Keratinocyte (primary cell): ENCODE data around the gene CCDC201. TPM values are rescaled to one million over a fixed set of nuclear protein-coding genes. Genes with fewer than 3 reads are reported as not detected.

Experiments used
- DNase-seq: peaks from one replicate; pipeline ENCODE4 v3.0.0-alpha.2; 2011; ENCODE audit warnings: low read depth, missing footprints, low spot score
- FAIRE-seq: peaks from 2 replicates; lab custom pipeline; 2011; peaks lifted over from hg19 to GRCh38; lab: Jason Lieb, UNC
- H2AFZ ChIP-seq: 2 replicates; pipeline ENCODE4 v1.6.0; 2012; ENCODE audit warnings: low read length, control low read depth, inconsistent platforms; ENCODE audit not compliant: control insufficient read depth
- H3K27ac ChIP-seq: 2 replicates; pipeline ENCODE4 v1.5.1; 2011; ENCODE audit warnings: low read length; ENCODE audit not compliant: control insufficient read depth, insufficient read depth
- H3K27me3 ChIP-seq: 3 replicates; pipeline ENCODE4 v1.6.0; 2011; ENCODE audit warnings: low read length; ENCODE audit not compliant: control insufficient read depth, insufficient read depth; ENCODE audit errors: extremely low read depth
- H3K36me3 ChIP-seq, 2 experiments: 2 replicates in 1 of 2; 3 replicates in 1 of 2; pipeline ENCODE4 v1.5.1; 2011; ENCODE audit warnings: low read length in 2 of 2, mild to moderate bottlenecking in 1 of 2; ENCODE audit not compliant: control insufficient read depth in 2 of 2, insufficient read depth in 2 of 2; ENCODE audit errors: extremely low read depth in 1 of 2
- H3K4me1 ChIP-seq: 3 replicates; pipeline ENCODE4 v1.5.1; 2011; ENCODE audit warnings: low read length; ENCODE audit not compliant: control insufficient read depth, insufficient read depth; ENCODE audit errors: extremely low read depth
- H3K4me2 ChIP-seq: 3 replicates; pipeline ENCODE4 v1.6.0; 2011; ENCODE audit warnings: low read depth, low read length; ENCODE audit not compliant: control insufficient read depth, insufficient read depth; ENCODE audit errors: extremely low read depth
- H3K4me3 ChIP-seq, 3 experiments: fragments of 200-600 bp in 1 of 3; sonication (generic) in 1 of 3; 2 replicates in 2 of 3; 3 replicates in 1 of 3; pipeline ENCODE4 v1.5.1; 2011 to 2016; ENCODE audit warnings: low read length in 3 of 3, mild to moderate bottlenecking in 3 of 3, control low read depth in 2 of 3, inconsistent platforms in 1 of 3, low read depth in 1 of 3, mixed read lengths in 1 of 3, mixed run types in 1 of 3, moderate library complexity in 1 of 3; ENCODE audit not compliant: control insufficient read depth in 2 of 3, insufficient read depth in 2 of 3; ENCODE audit errors: extremely low read depth in 1 of 3
- H3K79me2 ChIP-seq: 2 replicates; pipeline ENCODE4 v1.6.0; 2012; ENCODE audit warnings: low read length; ENCODE audit not compliant: control insufficient read depth, insufficient read depth
- H3K9ac ChIP-seq: 3 replicates; pipeline ENCODE4 v1.6.0; 2011; ENCODE audit warnings: low read length; ENCODE audit not compliant: control insufficient read depth, insufficient read depth; ENCODE audit errors: extremely low read depth
- H3K9me1 ChIP-seq: 3 replicates; pipeline ENCODE4 v1.6.0; 2011; ENCODE audit warnings: low read length; ENCODE audit not compliant: control insufficient read depth, insufficient read depth; ENCODE audit errors: extremely low read depth
- H3K9me3 ChIP-seq: 2 replicates; pipeline ENCODE4 v1.5.1; 2012; ENCODE audit warnings: low read depth, low read length; ENCODE audit not compliant: control insufficient read depth
- H4K20me1 ChIP-seq: 3 replicates; pipeline ENCODE4 v1.6.0; 2011; ENCODE audit warnings: low read length; ENCODE audit not compliant: control insufficient read depth, insufficient read depth; ENCODE audit errors: extremely low read depth
- CTCF ChIP-seq, 3 experiments: IDR thresholded peaks in 1 of 3; conservative IDR thresholded peaks in 1 of 3; optimal IDR thresholded peaks in 1 of 3; 2 replicates in 2 of 3; 3 replicates in 1 of 3; pipeline versions ENCODE3 to v1.5.1; 2011; ENCODE audit warnings: low read length in 3 of 3, mild to moderate bottlenecking in 3 of 3, moderate library complexity in 2 of 3, control low read depth in 1 of 3, inconsistent platforms in 1 of 3; ENCODE audit not compliant: insufficient read depth in 2 of 3; ENCODE audit errors: extremely low read depth in 1 of 3
- EZH2 ChIP-seq: IDR thresholded peaks from one replicate; pipeline ENCODE4 v1.6.1; 2012; ENCODE audit warnings: inconsistent platforms, mild to moderate bottlenecking, low read length, moderate library complexity
- dilution Hi-C: fragments of 300-500 bp; cut with MboI; formaldehyde crosslinking; loops from one replicate; pipeline ENCODE4 v1.7.0; 2020; ENCODE audit warnings: low sequenced_read_pairs; ENCODE audit not compliant: extremely low pct_ligation_motif_present
- polyA plus RNA-seq, 5 experiments: library from polyadenylated mRNA; depleted of rRNA in 3 of 5; stranded (reverse) in 3 of 5; stranded (forward) in 1 of 5; unstranded in 1 of 5; fragments of >200 nt; gene quantifications; 1 replicate in 1 of 5; 2 replicates in 3 of 5; 3 replicates in 1 of 5; pipeline versions ENCODE4 v1.2.1 to v1.2.3, GENCODE V29; 2011 to 2012; ENCODE audit warnings: missing spikeins in 2 of 5, low read depth in 1 of 5, low replicate concordance in 1 of 5

CCDC201 gene
- polyA plus RNA-seq, 1 donor (not counting 4 experiments of a cell fraction or from before 2014, with no cell fraction given), result not detected

- Histone ChIP-seq H3K4me3 (no peak overlapping the region), H3K9me1 (no peaks in the 10 kb centered on the region), H3K27me3 (no peaks in the 10 kb centered on the region), H3K9me3 (no peaks in the 10 kb centered on the region), H2AFZ (no peak overlapping the region), H3K9ac (no peak overlapping the region), H3K4me2 (no peak overlapping the region), H3K4me1 (peaks cover 18% of the 10 kb centered on the region), H3K27ac (no peak overlapping the region), H3K36me3 (no peaks in the 10 kb centered on the region), H4K20me1 (no peaks in the 10 kb centered on the region), H3K79me2 (no peaks in the 10 kb centered on the region)
- FAIRE-seq (no peak), DNase-seq (no peak)
- dilution Hi-C loops, result no loop called here
- TF ChIP-seq CTCF (optimal IDR thresholded peaks at IDR 0.05 in 1 of 3, IDR thresholded peaks at IDR 0.05 in 1 of 3, conservative IDR thresholded peaks at IDR 0.05 in 1 of 3; ENCODE audit: extremely low read depth in 1 of 3, insufficient read depth in 2 of 3, low read length in 3 of 3) (peak; percentile 52 to 77 (median 65)), EZH2 (no peak)
Measured at GRCh38 chr7:45872116-45873034, 507 bp downstream of the CCDC201 start.

GRCh38 chr7:45869426-45869825 is 3.5 kb downstream of the CCDC201 start:
- Histone ChIP-seq H3K79me2 (no peaks in the 10 kb centered on the region), H3K9ac (no peak overlapping the region), H3K27ac (no peak overlapping the region), H3K4me1 (peaks cover 9% of the 10 kb centered on the region), H3K9me1 (no peaks in the 10 kb centered on the region), H3K27me3 (peaks cover 13% of the 10 kb centered on the region), H3K36me3 (no peaks in the 10 kb centered on the region), H4K20me1 (no peaks in the 10 kb centered on the region), H2AFZ (no peak overlapping the region), H3K4me3 (no peak overlapping the region), H3K9me3 (no peaks in the 10 kb centered on the region), H3K4me2 (no peak overlapping the region)
- DNase-seq, result no peak
- TF ChIP-seq EZH2, result no peak
- dilution Hi-C loops, result no loop called here
- FAIRE-seq, result no peak
